HCT116 (cell line): ENCODE results near the gene NGRN. TPM values are rescaled to one million over a fixed set of nuclear protein-coding genes. Genes with fewer than 3 reads are reported as not detected.

Experiments
- ATAC-seq: fragments of 200-7000 bp; cut with Tn5 transposase; 2 replicates; pipeline ENCODE4 v1.9.1; 2020; ENCODE audit warnings: mild to moderate bottlenecking, moderate library complexity
- BruUV-seq: library from RNA; stranded (reverse); fragments of 400-500 nt; replicated peaks from 2 replicates; lab custom pipeline; 2021; lab: Mats Ljungman, UMichigan
- CTCF ChIA-PET: fragments of 300-600 bp; sonication (Branson Sonifier 250); formaldehyde crosslinking; loops from one replicate; lab custom pipeline; 2021; ENCODE audit warnings: antibody characterized with exemption; lab: Charles Lee
- POLR2A ChIA-PET: fragments of 300-600, 350-600 bp; sonication (Branson Sonifier 250); formaldehyde crosslinking; loops from one replicate; lab custom pipeline; 2021; ENCODE audit warnings: antibody characterized with exemption; lab: Charles Lee
- RAD21 ChIA-PET, 2 experiments: fragments of 300-600 bp; sonication (Branson Sonifier 250); formaldehyde crosslinking; loops; one replicate each; lab custom pipeline; 2023; ENCODE audit warnings: low total read pairs in 2 of 2; ENCODE audit not compliant: uncharacterized antibody in 2 of 2, unreplicated experiment in 2 of 2, low non-redundant PET in 1 of 2; lab: Charles Lee
- DNase-seq: peaks from one replicate; pipeline ENCODE4 v3.0.0-alpha.2; 2010; ENCODE audit warnings: low read depth, low spot score
- H2AFZ ChIP-seq: fragments of 200-600 bp; shearing (Covaris generic), sonication (generic); 2 replicates; pipeline ENCODE4 v1.6.1; 2017; ENCODE audit warnings: low read depth, mixed run types, mixed read lengths, antibody characterized with exemption, low read length; ENCODE audit not compliant: poor library complexity, severe bottlenecking
- H3K27ac ChIP-seq: 2 replicates; pipeline ENCODE4 v1.5.1; 2012; ENCODE audit warnings: low read depth, low read length
- H3K27me3 ChIP-seq: fragments of 200-600 bp; sonication (generic); 2 replicates; pipeline ENCODE4 v1.6.1; 2016; ENCODE audit warnings: mixed run types, low read length, mixed read lengths; ENCODE audit not compliant: insufficient read depth
- H3K36me3 ChIP-seq, 2 experiments: fragments of 200-500 bp in 1 of 2; fragments of 200-600 bp in 1 of 2; sonication (Bioruptor generic) in 1 of 2; sonication (generic) in 1 of 2; 2 replicates each; pipeline versions ENCODE4 v1.5.1 to v1.6.1; 2014 to 2016; ENCODE audit warnings: low read length in 2 of 2, inconsistent platforms in 1 of 2, mixed read lengths in 1 of 2, mixed run types in 1 of 2; ENCODE audit not compliant: insufficient read depth in 2 of 2, control insufficient read depth in 1 of 2
- H3K4me1 ChIP-seq, 2 experiments: fragments of 200-600 bp in 1 of 2; sonication (generic) in 1 of 2; 2 replicates each; pipeline versions ENCODE4 v1.5.1 to v1.6.1; 2012 to 2017; ENCODE audit warnings: low read length in 2 of 2, inconsistent platforms in 1 of 2, mild to moderate bottlenecking in 1 of 2, mixed read lengths in 1 of 2, mixed run types in 1 of 2, moderate library complexity in 1 of 2; ENCODE audit not compliant: insufficient read depth in 2 of 2, control insufficient read depth in 1 of 2
- H3K4me2 ChIP-seq: fragments of 200-600 bp; sonication (generic); 2 replicates; pipeline ENCODE4 v1.6.1; 2017; ENCODE audit warnings: mixed run types, low read length, mixed read lengths
- H3K4me3 ChIP-seq, 2 experiments: fragments of 200-600 bp in 1 of 2; sonication (generic) in 1 of 2; replicated peaks in 1 of 2; 2 replicates each; pipeline ENCODE4 v1.5.1; 2011 to 2016; ENCODE audit warnings: low read length in 2 of 2, control low read depth in 1 of 2, low read depth in 1 of 2, mild to moderate bottlenecking in 1 of 2, mixed read lengths in 1 of 2, mixed run types in 1 of 2
- H3K79me2 ChIP-seq: fragments of 200-600 bp; sonication (generic); 2 replicates; pipeline ENCODE4 v1.6.1; 2017; ENCODE audit warnings: mild to moderate bottlenecking, mixed run types, low read length, moderate library complexity, mixed read lengths; ENCODE audit not compliant: insufficient read depth
- H3K9ac ChIP-seq: fragments of 200-600 bp; sonication (generic); 2 replicates; pipeline ENCODE4 v1.6.1; 2016; ENCODE audit warnings: low read length, mixed read lengths
- H3K9me2 ChIP-seq: fragments of 200-600 bp; sonication (generic), shearing (Covaris generic); 2 replicates; pipeline ENCODE4 v1.6.1; 2017; ENCODE audit warnings: mixed run types, mild to moderate bottlenecking, moderate library complexity; ENCODE audit not compliant: insufficient read depth
- H3K9me3 ChIP-seq, 2 experiments: fragments of 200-500 bp in 1 of 2; fragments of 200-600 bp in 1 of 2; sonication (Bioruptor generic) in 1 of 2; sonication (generic) in 1 of 2; 2 replicates each; pipeline ENCODE4 v1.6.1; 2014 to 2017; ENCODE audit warnings: low read length in 2 of 2, mixed read lengths in 2 of 2, inconsistent platforms in 1 of 2, low read depth in 1 of 2, mild to moderate bottlenecking in 1 of 2, mixed run types in 1 of 2, moderate library complexity in 1 of 2; ENCODE audit not compliant: control insufficient read depth in 1 of 2, insufficient read depth in 1 of 2
- H4K20me1 ChIP-seq: fragments of 200-600 bp; sonication (generic), shearing (Covaris generic); 2 replicates; pipeline ENCODE4 v1.6.1; 2017; ENCODE audit warnings: mixed run types, mild to moderate bottlenecking, moderate library complexity; ENCODE audit not compliant: insufficient read depth
- EZH2phosphoT487 ChIP-seq: fragments of 200-600 bp; IDR thresholded peaks from 2 replicates; pipeline ENCODE4 v1.6.1; 2018; ENCODE audit warnings: antibody characterized with exemption, borderline replicate concordance
- SIN3A ChIP-seq: IDR thresholded peaks from 2 replicates; pipeline ENCODE4 v1.6.1; 2012; ENCODE audit warnings: low read depth
- TCF7L2 ChIP-seq: IDR thresholded peaks from 2 replicates; pipeline ENCODE4 v1.7.0; 2011; ENCODE audit warnings: borderline replicate concordance, inconsistent platforms; ENCODE audit not compliant: insufficient read depth, insufficient read length; ENCODE audit errors: extremely low read depth
- ZFX ChIP-seq: fragments of 450-650 bp; IDR thresholded peaks from 2 replicates; pipeline ENCODE4 v1.6.1; 2017
- intact Hi-C: fragments of 100-400 bp; cut with micrococcal nuclease; formaldehyde crosslinking; loops from 2 replicates; pipeline ENCODE4 v1.10.0; 2022
- total RNA-seq: library from RNA; stranded (reverse); gene quantifications from one replicate; pipeline ENCODE4 v1.2.1, GENCODE V29; 2021; ENCODE audit not compliant: unreplicated experiment
- TF ChIP-seq, protein P1 (sequence below): IDR thresholded peaks from 2 replicates; pipeline ENCODE4 v1.6.1; 2012
- TF ChIP-seq, protein P2 (sequence below): IDR thresholded peaks from 2 replicates; pipeline ENCODE4 v1.6.1; 2012

NGRN gene
- total RNA-seq, 1 experiment from 2014 or later, result 72.7 TPM

DNA sequence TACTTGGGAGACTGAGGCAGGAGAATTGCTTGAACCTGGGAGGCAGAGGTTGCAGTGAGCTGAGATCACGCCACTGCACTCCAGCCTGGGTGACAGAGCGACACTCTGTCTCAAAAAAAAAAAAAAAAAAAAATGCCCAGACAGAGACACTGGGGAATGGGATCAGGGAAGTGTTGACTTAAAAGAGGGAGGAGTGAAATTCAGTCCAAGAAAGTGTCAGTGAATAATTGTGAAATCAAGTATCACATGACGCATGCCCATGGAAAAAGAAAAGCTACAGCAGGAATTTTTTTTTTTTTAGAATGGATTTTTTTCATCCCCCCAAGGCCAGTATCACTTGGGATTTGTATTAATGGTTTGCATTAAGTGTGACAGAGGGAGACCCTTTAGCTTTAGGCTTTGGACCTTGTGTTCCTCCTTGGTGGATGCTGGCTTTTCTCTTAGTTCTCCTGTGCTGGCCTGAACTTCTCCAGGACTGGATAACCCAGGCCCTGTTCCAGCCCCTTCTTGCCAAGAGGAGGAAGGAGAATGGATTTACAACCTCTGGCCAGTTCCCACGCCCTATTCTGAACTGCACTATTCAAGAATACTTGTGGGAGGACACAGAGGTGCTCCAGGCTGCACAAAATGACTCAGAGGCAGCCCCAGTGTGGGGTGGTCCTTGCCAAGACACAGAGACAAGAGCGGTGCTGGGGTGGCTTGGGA, 50.0 kb downstream of the NGRN start:
- peaks cover 4 to 9% of the 10 kb centered on the region in 2 experiments; a peak in 2 of 4 replicates for H3K4me1 ChIP-seq
- no peaks in the 10 kb centered on the region for H3K36me3 ChIP-seq
- no peaks in the 10 kb centered on the region for H3K9me3 ChIP-seq
- no peaks in the 10 kb centered on the region for H4K20me1 ChIP-seq
- TF ChIP-seq SIN3A (no peak), ZFX (no peak)
- TF ChIP-seq, protein P1, sequence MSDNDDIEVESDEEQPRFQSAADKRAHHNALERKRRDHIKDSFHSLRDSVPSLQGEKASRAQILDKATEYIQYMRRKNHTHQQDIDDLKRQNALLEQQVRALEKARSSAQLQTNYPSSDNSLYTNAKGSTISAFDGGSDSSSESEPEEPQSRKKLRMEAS, result no peak
- no peak overlapping the region for H3K9ac ChIP-seq
- DNase-seq (no peak), ATAC-seq (no peak)
- no peaks in the 10 kb centered on the region for H3K9me2 ChIP-seq
- H3K79me2 ChIP-seq, result no peaks in the 10 kb centered on the region
- H3K27ac ChIP-seq, result no peak overlapping the region
- intact Hi-C loops, result loop anchor here (10.0 kb wide), 1 partner anchor 299 kb away; no protein-coding TSS in a partner anchor
- no peaks in the 10 kb centered on the region for H3K27me3 ChIP-seq
- ChIA-PET RAD21 (no interaction called here), POLR2A (no interaction called here), CTCF (interaction anchor here (1.0 to 1.8 kb wide), 2 partner anchors 22 to 167 kb away, joined by 3 to 4 read pairs; no protein-coding TSS in a partner anchor)
- no peak overlapping the region for H3K4me3 ChIP-seq
- BruUV-seq, result no TSS peak
- H3K4me2 ChIP-seq, result no peak overlapping the region
- no peak overlapping the region for H2AFZ ChIP-seq

DNA sequence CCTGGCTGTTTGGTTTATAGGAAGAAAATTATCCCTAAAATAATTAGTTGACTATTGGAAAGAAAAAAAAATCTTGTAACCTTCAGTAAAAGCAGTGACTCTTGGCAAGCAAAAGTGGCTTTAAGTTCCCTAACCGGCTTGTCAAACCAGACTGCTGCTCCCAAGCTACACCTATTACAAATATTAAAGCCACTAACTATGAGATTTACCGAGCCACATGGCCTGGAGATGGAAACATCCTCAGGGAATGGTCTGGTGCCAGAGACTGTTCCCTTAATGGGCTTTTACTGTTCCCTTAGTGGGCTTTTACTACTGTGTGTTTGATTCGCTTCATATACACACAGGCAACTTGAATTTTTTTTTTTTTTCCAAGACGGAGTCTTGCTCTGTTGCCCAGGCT, 50.7 kb downstream of the NGRN start:
- Histone ChIP-seq H4K20me1 (no peaks in the 10 kb centered on the region), H3K36me3 (no peaks in the 10 kb centered on the region), H3K9ac (no peak overlapping the region), H3K27ac (no peak overlapping the region), H3K4me2 (no peak overlapping the region), H3K4me3 (no peak overlapping the region), H3K79me2 (no peaks in the 10 kb centered on the region), H2AFZ (no peak overlapping the region), H3K27me3 (no peaks in the 10 kb centered on the region), H3K4me1 (peaks cover 7 to 10% of the 10 kb centered on the region in 2 experiments; a peak in 2 of 4 replicates), H3K9me2 (no peaks in the 10 kb centered on the region), H3K9me3 (no peaks in the 10 kb centered on the region)
- intact Hi-C loops, result loop anchor here (10.0 kb wide), 1 partner anchor 299 kb away; no protein-coding TSS in a partner anchor
- ChIA-PET RAD21 (interaction anchor here in 1 of 2 experiments (0.7 kb wide), 1 partner anchor 566 kb away, joined by 5 read pairs; no protein-coding TSS in a partner anchor), POLR2A (no interaction called here), CTCF (interaction anchor here (1.0 to 1.8 kb wide), 3 partner anchors 23 to 166 kb away, joined by 3 to 4 read pairs (median 3); no protein-coding TSS in a partner anchor)
- no peak for ATAC-seq
- no peak for DNase-seq
- no TSS peak for BruUV-seq
- TF ChIP-seq TCF7L2 (no peak), EZH2phosphoT487 (no peak)
- TF ChIP-seq, protein P2, sequence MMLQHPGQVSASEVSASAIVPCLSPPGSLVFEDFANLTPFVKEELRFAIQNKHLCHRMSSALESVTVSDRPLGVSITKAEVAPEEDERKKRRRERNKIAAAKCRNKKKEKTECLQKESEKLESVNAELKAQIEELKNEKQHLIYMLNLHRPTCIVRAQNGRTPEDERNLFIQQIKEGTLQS, result no peak
